Activated CD4-positive, alpha-beta T cell treated with anti-CD3 and anti-CD28 coated beads, Interleukin-2, amount 10 ng/mL, durations not matched to agents 7 days and 5 days (primary cell): ENCODE measurements around the gene POLG. TPM values are rescaled to one million over a fixed set of nuclear protein-coding genes. Genes with fewer than 3 reads are reported as not detected.

Source experiments
- CTCF ChIA-PET: fragments of 350-600 bp; sonication (Branson Sonifier 250); formaldehyde crosslinking; loops from one replicate; lab custom pipeline; 2021; ENCODE audit warnings: antibody characterized with exemption; lab: Charles Lee
- POLR2A ChIA-PET: fragments of 350-600 bp; sonication (Branson Sonifier 250); formaldehyde crosslinking; loops from one replicate; lab custom pipeline; 2021; ENCODE audit warnings: antibody characterized with exemption; lab: Charles Lee
- DNase-seq: peaks from one replicate; pipeline ENCODE4 v3.0.0-alpha.2; 2020
- H3K27ac Mint-ChIP-seq: one replicate; pipeline ENCODE4 v1.8.0; 2021; ENCODE audit warnings: mild to moderate bottlenecking, moderate library complexity, mixed read lengths
- H3K27me3 Mint-ChIP-seq: one replicate; pipeline ENCODE4 v1.8.0; 2021; ENCODE audit warnings: mixed read lengths
- H3K36me3 Mint-ChIP-seq: one replicate; pipeline ENCODE4 v1.8.0; 2021; ENCODE audit warnings: low read depth, mixed read lengths
- H3K4me1 Mint-ChIP-seq: one replicate; pipeline ENCODE4 v1.8.0; 2021; ENCODE audit warnings: mixed read lengths
- H3K4me3 Mint-ChIP-seq: one replicate; pipeline ENCODE4 v1.8.0; 2021; ENCODE audit warnings: mild to moderate bottlenecking, moderate library complexity, mixed read lengths
- H3K9me3 Mint-ChIP-seq: one replicate; pipeline ENCODE4 v1.8.0; 2021; ENCODE audit warnings: mixed read lengths
- total RNA-seq, 2 experiments: library from RNA; stranded (reverse); gene quantifications; one replicate each; pipeline ENCODE4 v1.2.3, GENCODE V29; 2021

POLG gene
- total RNA-seq, 2 experiments from 2014 or later: 85.6 to 105 TPM

DNA sequence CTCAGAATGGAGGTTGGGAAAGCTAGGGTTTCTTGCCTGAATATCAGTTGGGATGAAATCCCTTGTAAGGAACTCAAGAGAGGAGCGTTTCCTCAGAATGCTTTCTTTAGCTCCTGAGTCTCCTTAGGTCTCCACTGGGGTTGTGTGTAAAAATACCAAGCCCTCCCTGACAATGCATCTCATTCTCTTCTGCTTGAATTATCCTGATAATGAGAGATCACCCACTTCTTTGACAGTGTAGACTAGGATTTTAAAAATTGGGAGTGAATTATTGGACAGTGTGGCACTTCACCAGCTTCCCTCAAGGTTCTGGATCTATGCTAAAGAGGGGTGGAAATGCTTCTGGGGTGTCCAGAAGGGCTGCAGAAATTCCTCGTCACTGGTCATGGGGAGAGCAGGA is 41.8 kb upstream of the POLG start:
- peaks cover 2% of the 10 kb centered on the region for H3K4me1 Mint-ChIP-seq
- no peaks in the 10 kb centered on the region for H3K36me3 Mint-ChIP-seq
- H3K4me3 Mint-ChIP-seq: no peak overlapping the region
- ChIA-PET CTCF (interaction anchor here (0.7 to 4.2 kb wide), 5 partner anchors 17 to 40 kb away, joined by 3 to 28 read pairs (median 4); no protein-coding TSS in a partner anchor), POLR2A (no interaction called here)
- no peaks in the 10 kb centered on the region for H3K9me3 Mint-ChIP-seq
- peaks cover 84% of the 10 kb centered on the region for H3K27me3 Mint-ChIP-seq
- no peak for DNase-seq
- no peak overlapping the region for H3K27ac Mint-ChIP-seq

DNA sequence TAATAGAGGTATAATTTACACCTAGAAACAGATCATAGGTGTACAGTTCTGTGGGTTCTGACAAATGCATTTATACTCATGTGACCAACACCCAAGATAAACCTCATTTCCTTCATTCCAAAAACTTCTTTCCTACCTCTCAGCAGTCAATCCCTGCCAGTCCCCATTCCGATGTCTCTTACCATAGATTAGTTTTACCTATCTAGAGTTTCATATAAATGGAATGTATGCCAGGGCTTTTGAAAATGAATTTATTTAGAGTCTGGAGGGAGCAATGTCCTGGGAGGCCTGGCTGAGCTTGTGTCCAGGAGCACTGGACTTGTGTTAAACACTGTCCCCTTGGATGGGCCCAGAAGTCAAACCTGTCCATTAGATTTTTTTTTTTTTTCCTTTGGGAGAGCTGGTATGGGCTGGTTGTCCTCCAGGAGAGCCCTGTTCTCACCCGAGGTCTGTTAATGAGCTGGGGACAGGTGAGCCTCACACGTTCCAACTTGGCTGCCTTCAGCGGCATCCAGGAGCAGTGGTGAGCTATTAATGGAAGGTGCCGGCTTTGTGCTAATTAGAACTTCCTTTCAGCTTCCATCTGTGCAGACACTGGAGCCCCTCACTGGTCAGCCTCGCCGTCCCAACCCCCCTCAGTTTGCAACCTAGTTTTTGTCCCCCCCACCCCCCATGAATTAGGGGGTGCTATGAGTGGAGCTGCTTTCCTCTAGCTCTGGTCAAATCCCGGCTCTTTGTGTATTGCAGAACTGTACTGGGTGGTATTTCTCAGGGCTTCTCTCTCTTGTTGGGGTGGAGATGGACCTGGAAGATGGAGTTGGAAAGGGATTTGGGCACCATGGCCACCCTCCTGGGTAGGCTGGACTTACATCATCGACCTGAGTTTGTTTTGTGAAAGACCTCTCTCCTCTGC is 40.7 kb upstream of the POLG start:
- Mint-ChIP-seq H3K4me1 (peaks cover 2% of the 10 kb centered on the region), H3K4me3 (no peak overlapping the region), H3K9me3 (no peaks in the 10 kb centered on the region), H3K27ac (no peak overlapping the region), H3K27me3 (peaks cover 83% of the 10 kb centered on the region), H3K36me3 (peaks cover 1% of the 10 kb centered on the region)
- POLR2A ChIA-PET: no interaction called here
- CTCF ChIA-PET: interaction anchor here (0.5 to 2.2 kb wide), 5 partner anchors 16 to 169 kb away, joined by 3 to 15 read pairs (median 3); no protein-coding TSS in a partner anchor
- DNase-seq: no peak

DNA sequence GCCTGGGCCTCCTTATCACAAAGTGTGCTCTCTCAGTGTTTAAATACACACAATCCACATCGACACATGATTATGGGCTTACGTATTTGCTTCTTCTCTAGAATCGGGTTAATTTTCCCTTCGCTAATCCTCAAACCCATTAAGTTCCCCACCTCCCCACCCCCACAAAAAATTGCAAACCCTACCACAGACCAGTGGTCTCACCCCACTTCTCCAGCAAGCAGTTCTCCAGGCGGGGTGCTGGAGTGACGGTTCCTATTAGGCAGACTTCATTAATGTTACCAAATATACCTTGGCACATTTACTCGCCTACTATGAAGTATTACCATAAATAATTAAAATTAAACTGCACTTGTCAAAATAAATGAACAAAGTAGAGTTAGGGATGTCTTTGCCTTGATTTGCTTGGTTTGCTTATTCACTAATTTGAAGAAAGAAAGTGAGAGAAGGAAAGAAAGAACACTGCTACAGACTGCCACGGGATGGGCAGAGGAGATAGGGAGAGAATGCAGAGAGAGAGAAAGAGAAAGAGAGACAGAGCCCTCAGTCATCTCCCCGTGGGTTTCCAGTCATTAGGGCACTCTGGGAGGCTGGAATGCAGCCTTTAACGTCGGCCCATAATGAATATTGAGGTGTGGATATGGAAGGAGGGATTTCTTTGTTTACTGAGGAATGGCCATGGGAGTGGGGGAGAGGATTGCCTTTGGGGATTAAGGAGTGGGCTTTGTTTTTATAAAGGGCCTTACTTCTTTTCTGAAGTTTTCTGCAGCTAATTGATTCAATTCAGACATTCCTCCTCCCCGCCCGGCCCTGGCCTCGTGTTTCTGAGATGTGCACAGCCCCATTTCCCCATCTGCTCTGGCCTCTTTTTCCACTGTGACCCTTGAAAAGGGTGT is 39.7 kb upstream of the POLG start:
- DNase-seq: no peak
- Mint-ChIP-seq H3K27ac (no peak overlapping the region), H3K4me3 (no peak overlapping the region), H3K27me3 (peaks cover 83% of the 10 kb centered on the region), H3K9me3 (no peaks in the 10 kb centered on the region), H3K4me1 (peaks cover 2% of the 10 kb centered on the region), H3K36me3 (peaks cover 1% of the 10 kb centered on the region)
- POLR2A ChIA-PET: no interaction called here
- CTCF ChIA-PET: interaction anchor here (0.6 to 2.2 kb wide), 3 partner anchors 15 to 39 kb away, joined by 3 to 15 read pairs (median 3); no protein-coding TSS in a partner anchor

DNA sequence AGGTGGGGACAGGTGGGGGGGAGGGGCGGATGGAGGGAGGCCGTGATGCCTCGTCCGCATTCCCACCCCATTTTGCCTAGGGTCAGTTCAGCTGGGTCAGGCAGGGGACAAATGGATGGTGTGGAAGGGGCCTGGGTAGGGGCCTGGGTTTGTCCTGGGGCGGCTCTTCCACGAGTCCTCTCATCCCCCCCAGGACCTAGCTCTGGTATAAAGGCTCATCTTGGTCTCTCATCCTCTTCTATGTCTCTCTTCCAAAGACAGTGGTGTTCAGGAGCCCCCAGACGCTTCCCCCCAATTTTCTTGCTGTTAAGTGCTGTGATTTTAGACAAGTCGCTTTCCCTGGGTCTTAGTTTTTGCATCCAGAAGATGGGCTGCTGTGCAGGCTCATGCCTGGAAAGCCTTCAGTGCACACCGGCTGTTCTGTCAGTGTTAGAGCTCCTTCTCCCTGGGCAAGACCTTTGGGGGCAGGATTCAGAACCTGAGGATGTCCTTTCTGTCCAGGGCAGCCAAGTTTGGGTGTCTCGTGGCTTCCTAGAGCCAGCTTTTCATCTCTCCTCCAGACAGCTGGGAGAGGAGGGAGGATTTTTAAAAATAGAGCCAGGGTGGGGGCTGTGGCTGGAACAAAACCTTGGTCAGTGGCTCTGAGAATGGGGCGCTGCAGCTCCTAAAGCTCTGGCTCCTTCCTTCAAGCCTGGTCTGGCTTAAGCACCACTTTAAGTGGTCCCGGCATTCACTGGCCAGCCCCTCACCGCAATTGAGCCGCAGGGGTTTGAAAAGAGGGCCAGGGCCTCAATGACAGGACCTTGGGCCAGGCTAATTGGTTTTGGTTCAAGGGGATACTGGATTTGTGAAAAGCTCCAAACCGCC is 37.7 kb upstream of the POLG start:
- Mint-ChIP-seq H3K27ac (peak overlapping the region; percentile 54), H3K4me3 (no peak overlapping the region), H3K27me3 (peaks cover 83% of the 10 kb centered on the region), H3K4me1 (peaks cover 2% of the 10 kb centered on the region), H3K36me3 (peaks cover 1% of the 10 kb centered on the region), H3K9me3 (no peaks in the 10 kb centered on the region)
- ChIA-PET POLR2A (no interaction called here), CTCF (interaction anchor here (0.8 to 2.3 kb wide), 3 partner anchors 13 to 165 kb away, joined by 3 to 20 read pairs (median 7); no protein-coding TSS in a partner anchor)
- no peak for DNase-seq

DNA sequence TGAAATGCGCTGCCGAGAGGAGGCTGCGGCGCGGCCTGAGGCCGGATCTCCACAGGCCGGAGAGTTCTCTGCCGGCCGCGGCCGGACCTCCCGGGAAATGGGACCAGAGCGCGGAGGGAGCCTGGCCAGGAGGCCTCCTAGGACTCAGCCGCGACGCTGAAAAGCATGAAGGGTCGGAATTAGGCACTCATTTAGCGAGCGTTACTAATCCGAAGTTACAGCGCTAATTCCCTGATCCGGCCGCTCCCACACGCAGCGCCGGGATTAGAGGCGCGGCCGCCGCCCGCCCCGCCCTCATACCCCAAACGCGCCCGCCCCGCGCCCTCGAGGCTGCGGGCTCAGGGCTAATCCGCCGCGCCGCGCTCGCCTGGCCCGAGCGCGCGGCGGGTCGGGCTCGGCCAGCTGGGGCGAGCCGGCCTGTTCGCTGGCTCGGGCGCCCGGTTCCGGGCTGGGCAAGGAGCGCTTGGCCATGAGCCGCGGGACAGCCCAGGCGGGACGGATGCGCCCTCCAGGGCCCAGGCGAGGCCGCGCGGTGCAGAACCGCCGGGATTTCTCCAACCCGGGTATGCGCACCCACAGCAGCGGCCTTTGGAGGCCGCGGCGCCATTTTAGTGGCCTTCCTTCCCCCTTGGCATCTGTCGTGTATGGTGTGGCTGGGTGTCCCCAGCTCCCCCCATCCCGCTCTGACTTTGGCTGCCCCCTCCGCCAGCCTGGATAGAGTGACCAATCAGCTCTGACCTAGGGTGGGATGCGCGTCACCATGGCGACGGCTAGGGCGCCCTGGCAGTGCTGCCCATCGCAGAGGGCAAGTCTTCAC is 36.8 kb upstream of the POLG start:
- peaks cover 83% of the 10 kb centered on the region for H3K27me3 Mint-ChIP-seq
- POLR2A ChIA-PET: no interaction called here
- DNase-seq: no peak

DNA sequence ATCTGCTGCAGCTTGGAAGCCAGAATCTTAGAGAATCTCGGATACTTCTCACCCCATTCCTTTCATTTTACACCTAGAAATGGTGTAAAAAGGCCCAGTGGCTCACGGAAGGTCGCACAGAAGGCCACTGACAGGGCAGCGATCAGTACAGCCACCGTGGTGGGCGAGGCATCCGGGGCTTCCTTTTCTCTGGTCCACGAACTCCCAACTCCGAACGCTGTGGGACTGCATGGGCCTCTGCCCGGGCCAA is 36.3 kb upstream of the POLG start:
- Mint-ChIP-seq H3K27ac (no peak overlapping the region), H3K36me3 (peaks cover 1% of the 10 kb centered on the region), H3K4me1 (peaks cover 5% of the 10 kb centered on the region), H3K4me3 (no peak overlapping the region), H3K27me3 (peaks cover 85% of the 10 kb centered on the region), H3K9me3 (no peaks in the 10 kb centered on the region)
- ChIA-PET POLR2A (no interaction called here), CTCF (no interaction called here)
- DNase-seq: no peak

More for the DNA sequence above, 36.8 kb upstream of the POLG start:
- H3K27ac Mint-ChIP-seq: no peak overlapping the region
- H3K36me3 Mint-ChIP-seq: peaks cover 1% of the 10 kb centered on the region
- peaks cover 5% of the 10 kb centered on the region for H3K4me1 Mint-ChIP-seq
- no peaks in the 10 kb centered on the region for H3K9me3 Mint-ChIP-seq
- no peak overlapping the region for H3K4me3 Mint-ChIP-seq
- CTCF ChIA-PET: interaction anchor here (2.0 to 2.3 kb wide), 2 partner anchors 12 to 45 kb away, joined by 7 to 20 read pairs; no protein-coding TSS in a partner anchor

DNA sequence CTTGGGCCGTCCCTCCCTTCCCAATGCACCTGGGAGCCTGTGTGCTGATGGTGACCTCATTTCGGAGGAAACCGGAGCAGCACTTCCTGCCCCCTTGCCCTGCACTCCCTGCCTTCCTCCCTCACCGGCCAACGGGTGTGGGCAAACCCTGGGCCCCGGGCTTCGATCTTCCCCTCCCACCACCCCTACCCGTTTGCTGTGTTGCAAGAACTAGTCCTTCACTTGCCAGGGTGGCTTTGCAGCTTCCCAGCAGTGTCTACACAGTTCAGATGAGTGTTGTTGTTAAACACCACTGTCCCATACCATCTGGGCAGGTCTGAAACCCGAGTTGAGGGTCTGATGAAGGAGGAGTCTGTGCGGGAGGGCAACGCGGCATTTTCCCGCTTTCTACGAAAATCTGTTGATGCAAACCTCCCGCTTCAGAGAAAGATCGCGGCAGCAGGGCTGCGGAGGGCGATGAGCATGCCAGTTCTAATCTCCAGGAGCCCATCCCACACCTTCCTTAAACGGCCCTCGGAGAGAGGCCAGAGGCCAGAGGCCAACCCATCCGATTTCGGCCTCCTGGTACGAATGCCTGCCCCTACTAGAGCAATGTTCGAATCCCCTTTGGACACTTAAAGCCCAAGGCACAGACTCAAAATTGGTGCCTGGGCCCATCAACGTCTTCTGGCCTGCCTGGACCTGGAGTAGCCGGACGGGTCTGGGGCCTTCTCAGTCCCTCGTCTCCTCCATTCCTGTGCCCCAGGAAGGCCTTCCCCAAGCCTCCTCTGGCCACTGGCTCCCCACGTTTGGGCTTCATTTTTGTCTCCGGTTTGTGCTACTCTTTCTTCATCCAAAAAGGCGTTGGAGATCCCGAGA is 35.7 kb upstream of the POLG start:
- H3K27me3 Mint-ChIP-seq: peaks cover 84% of the 10 kb centered on the region
- peaks cover 5% of the 10 kb centered on the region for H3K4me1 Mint-ChIP-seq
- H3K9me3 Mint-ChIP-seq: no peaks in the 10 kb centered on the region
- H3K4me3 Mint-ChIP-seq: no peak overlapping the region
- ChIA-PET POLR2A (interaction anchor here (0.6 kb wide), 1 partner anchor 810 kb away, joined by 3 read pairs; no protein-coding TSS in a partner anchor), CTCF (no interaction called here)
- no peak for DNase-seq
- peaks cover 1% of the 10 kb centered on the region for H3K36me3 Mint-ChIP-seq
- H3K27ac Mint-ChIP-seq: peak overlapping the region; percentile 31

DNA sequence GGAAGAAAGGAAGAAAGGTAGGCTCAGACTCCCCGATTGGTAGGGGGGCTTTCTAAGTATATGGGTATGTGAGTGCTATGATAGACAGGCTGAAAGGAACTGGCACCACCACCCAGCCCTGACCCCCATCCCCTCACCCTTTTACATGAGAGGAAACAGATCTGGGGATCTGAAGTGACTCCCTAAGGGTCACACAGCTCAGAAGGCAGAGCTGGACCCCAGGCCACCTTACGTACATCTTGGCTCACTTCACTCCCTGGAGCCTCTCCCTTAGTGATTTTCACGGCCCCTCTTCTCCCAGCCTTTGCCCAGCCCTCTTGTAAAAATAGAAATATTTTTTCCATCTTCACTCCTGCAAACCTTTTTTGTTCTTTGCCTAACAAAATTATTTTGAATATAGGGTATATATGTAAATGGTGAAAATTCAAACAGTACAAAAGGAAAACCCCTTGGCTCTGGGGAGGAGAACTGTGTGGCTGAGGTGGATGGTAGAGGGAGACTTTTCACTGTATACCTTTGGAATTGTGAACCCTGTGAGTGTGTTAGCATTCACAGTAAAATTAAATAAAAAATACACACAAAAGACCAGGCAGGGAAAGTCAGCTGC is 34.8 kb upstream of the POLG start:
- no peak for DNase-seq
- ChIA-PET CTCF (interaction anchor here (0.9 to 1.9 kb wide), 3 partner anchors 11 to 48 kb away, joined by 3 to 8 read pairs (median 7); no protein-coding TSS in a partner anchor), POLR2A (interaction anchor here (0.6 kb wide), 1 partner anchor 809 kb away, joined by 3 read pairs; no protein-coding TSS in a partner anchor)
- H3K27me3 Mint-ChIP-seq: peaks cover 84% of the 10 kb centered on the region
- peak overlapping the region; percentile 46 for H3K27ac Mint-ChIP-seq
- peaks cover 1% of the 10 kb centered on the region for H3K36me3 Mint-ChIP-seq
- H3K4me3 Mint-ChIP-seq: no peak overlapping the region
- H3K9me3 Mint-ChIP-seq: no peaks in the 10 kb centered on the region
- peaks cover 5% of the 10 kb centered on the region for H3K4me1 Mint-ChIP-seq

DNA sequence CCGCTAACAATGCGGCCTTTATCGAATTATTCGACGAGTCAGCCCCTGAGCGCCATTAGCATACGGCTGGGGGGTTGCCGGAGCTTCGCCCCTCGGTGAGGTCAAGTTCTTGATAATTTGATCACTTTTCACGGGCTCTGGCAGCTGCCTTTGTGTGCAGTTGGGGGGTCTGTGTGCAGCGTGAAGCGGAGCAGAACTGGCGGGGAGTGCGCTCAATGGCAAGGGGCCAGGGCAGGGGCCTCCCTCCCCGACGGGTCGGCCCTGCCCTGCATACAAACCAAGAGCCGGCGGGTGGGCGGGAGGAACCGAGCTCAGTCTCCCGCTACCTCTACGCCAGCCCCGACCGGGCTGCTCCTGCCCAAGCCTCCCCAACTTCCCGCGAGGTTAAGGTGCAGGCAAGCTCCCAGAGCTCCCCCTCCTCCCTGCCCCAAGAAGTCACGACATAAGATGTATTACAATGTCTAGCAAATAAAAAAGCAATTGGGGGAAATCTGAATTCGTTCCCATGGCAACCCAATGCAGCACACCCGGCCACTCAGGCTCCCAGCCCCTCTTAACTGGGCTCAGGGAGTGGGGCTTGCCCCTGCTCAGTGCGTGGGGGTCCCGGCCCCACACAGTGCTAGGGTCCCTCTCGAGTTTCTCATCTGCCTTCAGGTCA is 34.1 kb upstream of the POLG start:
- Mint-ChIP-seq H3K4me1 (peaks cover 5% of the 10 kb centered on the region), H3K27ac (peak overlapping the region; percentile 46), H3K36me3 (peaks cover 1% of the 10 kb centered on the region), H3K9me3 (no peaks in the 10 kb centered on the region), H3K27me3 (peaks cover 84% of the 10 kb centered on the region), H3K4me3 (no peak overlapping the region)
- CTCF ChIA-PET: interaction anchor here (0.9 to 1.9 kb wide), 5 partner anchors 9 to 49 kb away, joined by 3 to 8 read pairs (median 3); no protein-coding TSS in a partner anchor
- POLR2A ChIA-PET: no interaction called here
- DNase-seq: no peak
